ENCODE measurements around the gene RBFOX2. TPM values are rescaled to one million over a fixed set of nuclear protein-coding genes. Genes with fewer than 3 reads are reported as not detected.
A peak's percentile ranks its signal among the peaks of the same experiment; 100 is the strongest.

Gene RBFOX2
- total RNA-seq, 1 experiment from 2014 or later, result 116 TPM

DNA sequence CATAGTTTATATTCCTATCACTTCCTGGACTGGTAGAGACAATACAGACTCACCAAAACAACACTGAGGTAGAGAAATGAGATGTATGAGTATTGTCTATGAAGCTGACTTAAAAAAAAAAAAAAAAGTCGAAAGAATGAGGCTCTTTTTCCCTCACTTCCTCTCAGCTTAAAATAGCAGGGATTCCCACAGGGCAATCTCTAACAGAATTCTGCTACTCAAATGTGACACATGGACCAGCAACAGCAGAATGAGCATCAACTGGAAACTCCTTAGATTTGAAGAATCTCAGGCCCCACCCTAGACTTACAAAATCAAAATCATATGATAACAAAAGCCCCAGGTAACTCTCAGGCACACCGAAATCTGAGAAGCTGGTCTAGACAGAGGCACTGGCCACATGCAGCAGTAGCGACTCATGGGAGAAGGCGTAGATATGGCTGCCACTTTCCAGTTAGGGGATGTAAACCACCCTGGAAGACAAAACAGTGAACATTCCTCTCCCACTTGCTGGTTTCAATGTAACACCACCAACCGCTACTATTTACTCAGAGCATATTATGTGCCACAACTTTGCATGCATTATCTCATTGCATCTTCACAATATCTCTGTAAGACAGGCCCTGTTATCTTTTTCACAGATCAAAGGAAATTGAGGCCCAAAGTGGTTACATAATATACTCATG, 128.0 kb downstream of the RBFOX2 start:
- DNase-seq (ENCODE audit: low read depth), result peak; percentile 55

DNA sequence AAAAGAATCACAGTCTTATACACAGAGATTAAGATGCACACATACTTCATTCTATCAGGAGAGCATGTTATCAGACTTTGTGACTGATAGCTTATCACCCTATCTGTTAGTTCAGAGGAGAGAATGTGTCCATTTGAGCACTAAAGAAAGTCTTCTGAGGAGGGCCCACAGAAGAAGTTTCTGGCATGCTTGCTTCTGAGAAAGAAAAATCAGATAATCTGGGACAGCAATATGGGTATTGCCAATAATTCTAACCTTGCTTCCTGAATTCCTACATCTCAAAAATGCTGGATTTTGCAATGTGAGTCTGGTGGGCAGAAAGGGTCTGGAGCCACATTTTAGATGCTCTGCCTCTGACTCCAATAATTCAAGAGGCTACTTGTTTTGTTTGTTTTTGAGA, 128.9 kb downstream of the RBFOX2 start:
- no peak for DNase-seq (ENCODE audit: low read depth)

DNA sequence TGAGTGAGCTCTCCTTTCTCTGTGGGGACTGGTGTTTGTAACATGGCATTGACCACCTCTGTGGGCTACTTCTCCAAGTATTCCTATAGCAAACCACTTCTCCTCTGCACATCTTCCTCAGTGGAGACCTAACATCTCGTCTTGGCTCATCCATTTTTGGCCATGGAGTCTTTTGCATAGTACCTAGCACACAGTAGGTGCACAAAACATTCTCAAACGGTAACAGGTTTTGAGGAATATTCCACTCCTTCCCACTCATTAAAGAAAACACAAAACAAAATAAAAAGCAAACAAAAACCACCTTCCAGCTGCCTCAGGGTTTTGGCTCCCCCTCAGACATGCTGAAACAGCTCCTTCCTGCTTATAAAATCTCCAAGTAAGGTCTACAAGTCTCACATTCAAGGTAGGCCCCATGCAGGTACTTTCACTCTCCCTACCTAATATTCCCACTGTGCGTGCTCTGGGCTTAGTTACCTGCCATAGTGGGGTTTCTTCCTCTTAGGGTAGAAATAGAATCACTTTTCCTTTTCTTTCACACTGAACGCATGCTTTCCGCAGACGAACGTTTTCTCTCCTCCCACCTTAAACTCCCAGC, 132.4 kb downstream of the RBFOX2 start:
- no peak for DNase-seq (ENCODE audit: low read depth)

DNA sequence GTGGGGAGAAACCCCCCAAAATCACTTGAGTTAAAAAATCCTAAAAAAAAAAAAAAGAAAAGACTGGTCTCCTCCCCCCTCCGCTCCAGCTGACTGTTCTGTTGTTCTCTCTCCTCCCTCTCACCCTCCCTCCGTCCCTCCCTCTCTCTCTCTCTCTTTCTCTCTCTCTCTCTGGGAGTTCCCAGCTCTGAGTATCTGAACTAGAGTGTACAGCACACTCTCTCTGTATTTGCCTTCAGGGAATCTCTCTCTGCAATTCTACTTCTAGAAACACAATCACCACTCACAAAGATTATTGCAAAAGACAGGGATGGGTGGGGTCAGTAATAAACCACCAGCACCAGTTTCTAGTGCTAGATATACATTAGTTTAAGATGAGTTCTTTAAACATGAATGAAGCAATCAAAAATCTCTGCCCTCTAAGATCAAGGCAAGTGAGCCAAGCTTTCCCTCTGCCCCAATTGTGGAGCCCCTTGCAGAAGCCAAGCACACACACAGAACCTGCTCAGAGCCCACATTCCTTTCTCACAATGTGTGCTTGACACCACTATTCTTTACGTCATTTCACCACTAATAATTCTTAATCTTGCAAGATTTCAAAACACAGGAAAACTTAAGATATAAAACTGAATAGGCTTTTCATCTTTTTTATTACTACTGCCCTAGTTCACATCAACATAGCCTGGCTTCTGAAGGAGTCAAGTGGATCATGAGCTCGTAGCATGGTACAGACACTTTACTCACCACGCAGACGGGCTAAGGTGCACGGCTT, 133.5 kb downstream of the RBFOX2 start:
- peak; percentile 61 for DNase-seq (ENCODE audit: low read depth)

DNA sequence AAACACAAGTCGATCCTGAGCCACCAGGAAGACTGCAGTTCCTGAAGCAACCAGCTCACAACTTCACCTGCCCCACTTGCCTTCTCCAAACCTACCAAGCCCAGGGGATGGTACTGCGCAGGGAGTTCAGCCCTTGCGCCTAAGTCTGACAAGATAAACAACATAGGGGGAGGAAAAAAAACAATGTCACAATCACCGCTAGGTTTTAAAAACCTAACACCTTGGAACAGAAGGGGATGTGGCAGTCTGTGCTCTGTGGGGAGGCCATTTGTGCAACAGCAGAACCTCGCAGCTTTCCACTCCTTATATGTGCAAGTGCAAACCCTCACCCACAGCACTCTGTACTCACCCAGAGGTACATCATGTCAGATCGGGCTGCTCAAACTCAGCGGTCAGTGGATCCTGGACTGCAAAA, 134.2 kb downstream of the RBFOX2 start:
- no peak for DNase-seq (ENCODE audit: low read depth)

DNA sequence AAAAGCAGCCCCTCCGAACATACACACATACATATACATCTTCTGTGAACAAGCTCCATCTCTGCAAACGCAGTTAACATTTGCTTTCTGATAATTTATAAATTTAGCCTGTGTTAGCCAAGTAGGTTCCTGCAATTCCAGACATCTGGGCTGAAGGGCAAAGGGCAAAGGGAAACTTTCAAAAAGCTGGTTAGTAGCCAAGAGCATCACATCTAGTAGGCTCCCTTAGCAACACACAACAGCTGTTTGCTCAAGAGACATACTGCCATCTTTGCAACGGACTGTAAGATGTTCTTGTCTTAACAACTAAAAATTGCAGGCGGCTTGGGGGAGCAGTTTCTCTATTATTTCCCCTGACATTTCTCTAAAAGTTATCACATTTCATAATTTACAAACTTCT, 134.9 kb downstream of the RBFOX2 start:
- peak; percentile 71 for DNase-seq (ENCODE audit: low read depth)

DNA sequence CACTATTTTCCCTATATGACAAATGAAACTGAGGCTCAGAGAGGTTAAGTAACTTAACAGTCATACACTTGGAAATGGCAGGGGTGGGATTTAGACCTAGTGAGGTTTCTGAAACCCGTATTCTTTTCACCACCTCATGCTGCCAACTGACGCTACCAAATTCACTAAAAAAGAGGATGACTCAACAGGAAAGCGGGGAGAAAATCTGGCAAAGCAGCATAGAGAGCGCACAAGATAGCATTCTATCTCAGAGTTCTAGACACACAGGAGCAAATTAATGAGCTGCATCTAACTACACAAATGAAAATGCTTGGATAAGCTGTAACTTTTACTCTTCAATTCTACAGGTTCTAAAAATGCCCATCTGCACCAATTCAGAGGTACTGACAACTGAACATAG, 136.4 kb downstream of the RBFOX2 start:
- DNase-seq (ENCODE audit: low read depth), result peak; percentile 78

DNA sequence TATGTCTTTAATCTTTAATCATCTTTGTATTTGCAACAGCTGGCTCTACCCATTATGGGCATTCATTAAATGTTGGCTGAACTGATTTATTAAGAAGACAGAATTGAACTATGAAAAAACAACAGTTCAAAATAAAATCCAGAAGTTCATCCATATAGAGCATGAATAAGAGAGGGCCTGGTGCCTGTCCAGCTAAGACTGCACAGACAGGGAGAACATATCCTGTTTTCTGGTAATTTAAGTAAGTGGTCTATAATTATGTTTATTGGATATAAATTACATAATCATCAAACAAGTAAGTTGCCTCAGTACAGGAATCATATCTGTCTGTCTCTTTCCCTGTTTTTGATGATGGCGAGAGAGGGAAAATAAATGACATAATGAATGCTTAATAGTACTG, 137.2 kb downstream of the RBFOX2 start:
- DNase-seq (ENCODE audit: low read depth), result no peak

DNA sequence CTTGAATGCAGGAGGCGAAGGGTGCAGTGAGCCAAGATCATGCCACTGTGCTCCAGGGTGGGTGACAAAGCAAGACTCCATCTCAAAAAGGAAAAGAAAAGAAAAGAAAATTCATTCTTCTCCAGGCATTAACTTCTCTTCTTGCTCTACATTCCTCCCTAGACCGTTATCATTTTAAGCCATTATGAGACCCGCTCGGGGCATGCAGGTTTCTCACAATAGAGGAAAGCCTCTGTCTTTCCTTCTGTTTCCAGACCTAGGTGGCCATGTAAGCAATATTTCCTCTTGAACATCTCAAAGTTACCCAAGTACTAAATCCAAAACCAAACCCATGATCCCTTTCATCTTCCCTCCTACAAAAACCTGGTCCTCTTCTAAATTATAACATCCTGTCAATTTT, 139.6 kb downstream of the RBFOX2 start:
- no peak for DNase-seq (ENCODE audit: low read depth)

DNA sequence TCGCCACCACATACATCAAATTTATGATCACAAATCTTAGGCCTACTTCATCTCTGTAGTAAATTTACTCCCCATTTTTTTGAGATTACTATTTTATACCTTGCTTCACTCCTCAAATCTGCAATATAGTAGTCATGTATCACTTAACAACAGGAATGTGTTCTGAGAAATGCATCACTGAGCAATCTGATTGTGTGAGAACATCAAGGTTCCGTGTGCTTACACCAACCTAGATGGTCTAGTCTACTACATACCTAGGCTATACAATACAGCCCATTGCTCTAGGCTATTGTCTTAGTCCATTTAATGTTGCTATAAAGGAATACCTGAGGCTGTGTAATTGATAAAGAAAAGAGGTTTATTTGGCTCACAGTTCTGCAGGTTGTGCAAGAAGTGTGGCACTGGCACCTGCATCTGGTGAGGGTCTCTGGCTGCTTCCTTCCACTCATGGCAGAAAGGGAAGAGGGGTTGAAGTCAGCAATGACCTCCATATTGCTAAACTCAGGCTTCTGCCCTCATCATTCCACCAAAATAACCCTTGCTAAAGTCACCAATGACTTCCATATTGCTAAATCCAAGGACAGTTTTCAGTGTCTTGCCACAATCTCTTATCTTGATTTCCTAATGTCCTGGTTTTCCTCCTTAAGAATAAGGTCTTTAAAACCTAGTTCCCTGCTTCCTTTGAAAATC, 140.3 kb downstream of the RBFOX2 start:
- DNase-seq (ENCODE audit: low read depth), result no peak

DNA sequence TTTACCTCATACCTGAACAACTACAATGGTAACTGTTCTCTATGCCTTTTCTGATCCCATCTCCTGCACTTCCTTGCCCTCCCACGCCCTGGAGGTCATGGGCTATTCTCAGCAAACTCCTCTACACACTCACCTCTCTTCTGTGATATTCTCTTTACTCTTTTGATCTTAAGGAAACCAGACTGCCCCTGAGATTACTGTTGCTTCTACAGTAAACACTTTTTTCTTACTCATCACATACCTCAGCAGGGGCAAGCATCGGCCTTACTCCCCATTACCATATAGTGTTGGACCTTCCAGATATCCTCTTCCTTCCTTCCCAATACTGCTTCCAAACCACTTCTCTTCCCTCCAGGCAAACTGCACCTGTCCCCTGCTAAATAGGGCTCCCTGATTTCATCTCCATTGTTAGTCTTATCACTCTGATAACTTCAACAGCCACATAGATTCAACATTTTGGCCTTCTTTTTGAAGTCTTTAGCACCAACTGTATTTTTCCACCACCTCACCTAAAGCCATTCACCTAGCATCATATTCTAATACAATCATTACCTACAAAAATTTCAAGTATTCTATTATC, 141.2 kb downstream of the RBFOX2 start:
- DNase-seq (ENCODE audit: low read depth), result no peak

DNA sequence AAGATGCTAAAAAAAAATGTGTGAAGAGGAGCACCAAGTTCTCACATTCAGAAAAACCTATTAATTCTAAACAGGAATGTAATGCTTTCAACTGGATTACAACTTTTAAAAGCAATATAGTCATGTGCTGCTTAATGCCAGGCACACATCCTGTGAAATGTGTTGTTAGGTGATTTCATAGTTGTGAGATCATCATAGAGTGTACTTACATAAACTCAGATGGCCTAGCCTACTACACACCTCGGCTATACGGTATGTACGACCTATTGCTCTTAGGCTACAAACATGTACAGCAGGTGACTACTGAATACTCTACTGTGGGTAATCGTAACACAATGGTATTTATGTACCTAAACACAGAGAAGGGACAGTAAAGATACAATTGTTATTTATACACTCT, 142.3 kb downstream of the RBFOX2 start:
- DNase-seq (ENCODE audit: low read depth), result no peak

DNA sequence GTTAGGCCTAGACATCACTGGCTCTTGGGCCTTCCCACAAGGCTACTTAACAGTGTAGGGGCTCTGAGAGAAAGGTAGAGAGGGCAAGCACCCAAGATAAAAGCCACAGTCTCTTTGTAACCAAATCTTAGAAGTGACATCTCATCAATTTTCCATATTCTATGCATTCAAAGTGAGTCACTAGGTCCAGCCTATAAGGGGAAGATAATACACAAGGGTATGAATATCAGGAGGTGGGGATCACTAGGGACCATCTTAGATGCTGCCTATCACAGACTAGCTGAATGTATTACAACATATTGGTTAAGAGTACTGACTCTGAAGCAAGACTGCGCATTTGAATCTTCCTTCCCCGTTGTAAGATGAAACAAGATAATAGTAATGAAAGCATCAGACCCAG, 144.1 kb downstream of the RBFOX2 start:
- no peak for DNase-seq (ENCODE audit: low read depth)

DNA sequence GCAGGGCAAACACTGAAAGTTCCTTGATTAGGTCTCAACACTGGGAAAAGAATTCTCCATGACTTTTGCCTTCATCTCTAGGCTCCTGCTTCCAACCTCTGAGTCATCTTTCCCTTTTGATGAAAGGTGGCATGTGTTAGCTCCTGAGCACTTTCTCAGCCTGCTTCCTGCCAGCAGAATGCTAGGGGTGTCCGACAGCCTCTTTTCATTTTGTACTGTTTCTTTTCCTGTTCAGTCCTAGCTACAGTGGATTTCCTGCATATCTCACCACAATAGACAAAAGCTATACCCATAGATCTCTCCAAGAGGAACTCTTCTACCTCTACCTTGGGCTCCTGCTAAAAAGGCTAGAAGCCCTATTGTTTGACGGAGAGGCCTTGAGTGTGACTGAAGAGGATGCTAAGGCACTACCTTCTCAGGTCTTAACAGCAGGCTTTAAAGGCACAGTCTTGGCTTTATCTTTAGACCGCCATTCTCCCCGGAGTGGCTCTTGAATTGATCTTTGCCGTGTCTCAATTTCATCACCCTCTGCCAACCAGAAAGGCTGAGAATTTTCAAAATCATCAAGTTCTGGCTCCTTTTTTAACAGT, 145.5 kb downstream of the RBFOX2 start:
- DNase-seq (ENCODE audit: low read depth), result peak; percentile 85

DNA sequence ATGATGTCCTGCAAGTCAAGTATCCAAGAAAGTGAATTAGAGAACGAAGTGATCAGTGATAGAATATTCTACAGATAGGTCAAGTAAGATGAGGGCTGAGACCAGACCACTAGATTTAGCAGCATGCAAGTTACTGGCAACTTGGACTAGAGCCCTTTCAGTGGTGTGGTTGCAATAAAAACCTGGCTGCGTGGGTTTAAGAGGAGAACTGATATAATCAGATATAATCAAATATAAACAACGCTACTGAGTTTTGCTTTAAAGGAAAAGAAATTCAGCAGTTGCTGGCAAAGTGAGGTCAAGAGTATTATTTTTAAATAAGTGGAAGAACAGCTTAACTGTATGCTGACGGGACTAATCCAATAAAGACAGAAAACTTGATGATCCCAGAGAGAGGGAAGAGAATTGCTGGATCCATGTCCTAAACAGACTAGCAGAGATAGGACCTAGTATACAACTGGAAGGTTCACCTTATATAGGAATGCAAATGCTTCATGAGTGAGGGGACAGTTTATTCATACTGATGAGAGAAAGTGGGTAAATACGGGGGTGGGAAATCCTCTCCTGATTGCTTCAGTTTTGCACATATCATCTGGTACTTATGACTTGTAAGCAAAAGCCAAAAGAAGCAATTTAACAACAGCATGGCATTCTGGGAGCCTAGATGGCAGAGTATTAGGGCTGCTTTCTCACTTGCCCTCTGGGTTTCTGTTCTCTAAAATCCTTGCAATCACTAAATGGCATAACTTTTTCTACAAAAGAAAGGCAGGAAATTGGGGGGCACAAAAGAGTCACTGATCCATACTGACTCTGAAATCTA, 146.2 kb downstream of the RBFOX2 start:
- DNase-seq (ENCODE audit: low read depth), result no peak

DNA sequence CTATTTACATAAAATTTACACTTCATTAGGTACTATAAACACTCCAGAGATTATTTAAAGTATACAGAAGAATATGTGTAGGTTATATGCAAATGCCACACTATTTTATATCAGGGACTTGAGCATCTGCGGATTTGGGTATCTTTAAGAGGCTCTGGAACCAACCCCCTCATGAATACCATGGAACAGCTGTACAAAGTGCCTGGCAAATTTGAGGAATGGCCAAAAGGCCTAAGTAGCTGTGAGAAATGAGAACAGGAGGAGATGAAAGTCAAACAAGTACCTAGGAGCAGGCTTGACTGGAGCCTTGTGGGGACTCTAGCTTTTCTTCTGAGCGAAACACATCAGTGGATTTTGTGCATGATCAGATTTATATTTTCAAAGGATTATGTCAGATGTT, 149.3 kb downstream of the RBFOX2 start:
- DNase-seq (ENCODE audit: low read depth), result no peak

DNA sequence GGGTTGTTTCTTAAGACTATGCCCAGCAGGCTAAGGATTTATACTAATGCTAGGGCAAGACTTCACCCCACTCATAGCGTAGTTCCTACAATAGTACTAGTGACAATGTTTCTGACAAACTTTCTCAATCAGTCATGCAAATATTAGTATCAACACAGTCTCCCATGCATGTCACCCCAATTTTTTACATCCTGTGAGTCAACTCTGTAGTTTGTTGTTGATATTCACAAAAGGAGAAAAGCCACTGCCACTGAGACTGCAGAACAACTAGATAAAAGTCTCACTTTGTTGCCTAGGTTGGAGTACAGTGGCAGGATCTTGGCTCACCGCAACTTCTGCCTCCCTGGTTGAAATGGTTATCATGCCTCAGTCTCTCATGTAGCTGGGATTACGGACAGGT, 155.2 kb downstream of the RBFOX2 start:
- no peak for DNase-seq (ENCODE audit: low read depth)

DNA sequence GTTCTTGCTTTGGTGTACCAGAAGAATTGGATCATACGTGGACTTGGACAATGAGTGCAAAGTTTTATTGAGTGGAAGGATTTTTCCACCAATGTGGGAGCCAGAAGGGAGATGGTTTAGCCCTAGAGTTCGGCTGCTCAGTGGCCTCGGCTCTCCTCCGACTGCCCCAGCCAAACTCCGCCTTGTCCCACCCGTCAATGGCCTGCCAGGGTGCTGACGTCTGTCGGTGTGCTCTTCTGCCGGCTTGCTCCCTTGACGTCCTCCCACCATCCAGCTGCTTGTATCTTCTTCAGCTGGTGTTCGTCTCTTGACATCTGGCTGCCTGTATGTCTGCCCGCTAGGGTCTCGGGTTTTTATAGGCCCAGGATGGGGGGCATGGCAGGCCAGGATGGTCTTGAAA, 156.2 kb downstream of the RBFOX2 start:
- no peak for DNase-seq (ENCODE audit: low read depth)

DNA sequence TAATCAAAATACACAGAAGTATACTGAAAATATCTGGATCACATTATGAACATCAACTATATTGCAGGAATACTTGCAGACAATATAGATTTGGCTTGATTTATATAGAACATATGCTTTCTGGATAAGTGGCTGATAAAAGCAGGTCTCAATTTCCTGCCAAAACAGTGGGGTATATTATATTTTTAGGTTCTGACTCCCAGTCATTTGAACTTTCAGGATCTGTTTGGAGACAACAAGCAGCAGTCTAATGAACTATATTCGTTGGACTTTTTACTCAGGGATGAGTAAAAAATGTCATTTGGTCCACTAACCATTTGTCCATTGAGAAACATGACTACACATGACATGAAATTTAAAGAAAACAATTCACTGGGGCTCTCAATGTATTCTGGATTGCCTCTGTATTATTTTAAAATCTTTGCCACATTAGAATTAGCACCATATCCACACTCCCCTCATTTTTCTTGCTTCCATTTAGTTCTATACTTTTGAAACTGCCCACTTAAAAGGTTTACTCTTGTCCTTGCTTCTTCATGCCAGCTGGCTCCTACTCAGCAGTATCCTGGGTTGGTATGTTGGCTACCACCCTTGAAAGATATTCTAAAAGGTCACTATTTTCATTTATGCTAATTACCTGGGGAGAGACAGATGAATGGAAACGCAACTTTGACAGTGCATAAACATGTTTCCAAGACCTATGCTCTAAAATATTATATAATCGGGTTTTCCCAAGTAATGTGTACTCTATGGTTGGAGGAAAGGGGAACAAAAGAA, 157.9 kb downstream of the RBFOX2 start:
- no peak for DNase-seq (ENCODE audit: low read depth)

DNA sequence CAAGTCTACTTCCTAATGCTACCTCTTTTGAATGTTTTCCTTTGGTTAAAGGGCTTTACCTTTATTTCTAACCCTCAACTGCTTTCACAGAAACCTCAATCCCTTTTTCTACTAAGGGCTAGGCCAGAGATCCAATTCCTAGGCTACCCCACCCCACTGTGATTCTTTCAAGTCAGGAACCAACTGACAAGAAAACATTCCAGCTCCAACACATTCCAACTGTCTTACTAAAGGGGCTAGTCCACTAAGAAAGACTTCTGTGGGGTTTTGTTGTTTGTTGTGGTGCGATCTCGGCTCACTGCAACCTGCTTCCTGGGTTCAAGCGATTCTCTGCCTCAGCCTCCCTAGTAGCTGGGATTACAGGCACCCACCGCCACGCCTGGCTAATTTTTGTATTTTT, 159.7 kb downstream of the RBFOX2 start:
- no peak for DNase-seq (ENCODE audit: low read depth)

All from LHCN-M2 (cell line).